ENCODE data around the gene EID3. TPM values are rescaled to one million over a fixed set of nuclear protein-coding genes. Genes with fewer than 3 reads are reported as not detected.

EID3 gene
- total RNA-seq, 1 donor, result 19.2 TPM

DNA sequence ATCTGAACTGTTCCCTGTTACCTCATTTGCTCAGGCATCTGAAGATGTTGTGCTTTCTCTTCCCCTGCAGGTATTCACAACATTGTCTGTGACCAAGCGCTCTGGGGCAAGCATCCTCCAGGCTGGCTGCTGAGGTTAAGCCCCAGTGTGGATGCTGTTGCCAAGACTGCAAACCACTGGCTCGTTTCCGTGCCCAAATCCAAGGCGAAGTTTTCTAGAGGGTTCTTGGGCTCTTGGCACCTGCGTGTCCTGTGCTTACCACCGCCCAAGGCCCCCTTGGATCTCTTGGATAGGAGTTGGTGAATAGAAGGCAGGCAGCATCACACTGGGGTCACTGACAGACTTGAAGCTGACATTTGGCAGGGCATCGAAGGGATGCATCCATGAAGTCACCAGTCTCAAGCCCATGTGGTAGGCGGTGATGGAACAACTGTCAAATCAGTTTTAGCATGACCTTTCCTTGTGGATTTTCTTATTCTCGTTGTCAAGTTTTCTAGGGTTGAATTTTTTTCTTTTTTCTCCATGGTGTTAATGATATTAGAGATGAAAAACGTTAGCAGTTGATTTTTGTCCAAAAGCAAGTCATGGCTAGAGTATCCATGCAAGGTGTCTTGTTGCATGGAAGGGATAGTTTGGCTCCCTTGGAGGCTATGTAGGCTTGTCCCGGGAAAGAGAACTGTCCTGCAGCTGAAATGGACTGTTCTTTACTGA is 44.9 kb downstream of the EID3 start:
- DNase-seq (ENCODE audit: insufficient read length, low spot score, missing footprints), result no peak
- Histone ChIP-seq H3K27me3 (ENCODE audit: insufficient read depth, low read length) (no peaks in the 10 kb centered on the region), H3K27ac (ENCODE audit: low read depth, low read length) (no peak overlapping the region), H3K79me2 (ENCODE audit: insufficient read depth, low read length) (peaks cover 25% of the 10 kb centered on the region), H4K20me1 (ENCODE audit: insufficient read depth, low read length) (peaks cover 61% of the 10 kb centered on the region), H3K4me1 (ENCODE audit: insufficient read depth, low read length) (peaks cover 10% of the 10 kb centered on the region), H3K9me3 (ENCODE audit: low read depth, low read length) (no peaks in the 10 kb centered on the region), H3K4me3 (ENCODE audit: insufficient read depth, low read length) (no peak overlapping the region), H3K4me2 (ENCODE audit: insufficient read depth, low read length) (no peak overlapping the region), H3K36me3 (ENCODE audit: insufficient read depth, low read length) (peaks cover 88% of the 10 kb centered on the region), H2AFZ (ENCODE audit: low read length) (no peak overlapping the region)
- TF ChIP-seq, protein P1, sequence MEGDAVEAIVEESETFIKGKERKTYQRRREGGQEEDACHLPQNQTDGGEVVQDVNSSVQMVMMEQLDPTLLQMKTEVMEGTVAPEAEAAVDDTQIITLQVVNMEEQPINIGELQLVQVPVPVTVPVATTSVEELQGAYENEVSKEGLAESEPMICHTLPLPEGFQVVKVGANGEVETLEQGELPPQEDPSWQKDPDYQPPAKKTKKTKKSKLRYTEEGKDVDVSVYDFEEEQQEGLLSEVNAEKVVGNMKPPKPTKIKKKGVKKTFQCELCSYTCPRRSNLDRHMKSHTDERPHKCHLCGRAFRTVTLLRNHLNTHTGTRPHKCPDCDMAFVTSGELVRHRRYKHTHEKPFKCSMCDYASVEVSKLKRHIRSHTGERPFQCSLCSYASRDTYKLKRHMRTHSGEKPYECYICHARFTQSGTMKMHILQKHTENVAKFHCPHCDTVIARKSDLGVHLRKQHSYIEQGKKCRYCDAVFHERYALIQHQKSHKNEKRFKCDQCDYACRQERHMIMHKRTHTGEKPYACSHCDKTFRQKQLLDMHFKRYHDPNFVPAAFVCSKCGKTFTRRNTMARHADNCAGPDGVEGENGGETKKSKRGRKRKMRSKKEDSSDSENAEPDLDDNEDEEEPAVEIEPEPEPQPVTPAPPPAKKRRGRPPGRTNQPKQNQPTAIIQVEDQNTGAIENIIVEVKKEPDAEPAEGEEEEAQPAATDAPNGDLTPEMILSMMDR (IDR thresholded peaks at IDR 0.05; ENCODE audit: extremely low read depth, low read depth, low read length), result no peak

- Histone ChIP-seq H2AFZ (ENCODE audit: low read length) (no peak overlapping the region), H3K4me2 (ENCODE audit: insufficient read depth, low read length) (no peak overlapping the region), H3K36me3 (ENCODE audit: insufficient read depth, low read length) (peaks cover 92% of the 10 kb centered on the region), H3K4me1 (ENCODE audit: insufficient read depth, low read length) (peaks cover 10% of the 10 kb centered on the region), H3K27ac (ENCODE audit: low read depth, low read length) (no peak overlapping the region), H3K9me3 (ENCODE audit: low read depth, low read length) (no peaks in the 10 kb centered on the region), H4K20me1 (ENCODE audit: insufficient read depth, low read length) (peaks cover 61% of the 10 kb centered on the region), H3K4me3 (ENCODE audit: insufficient read depth, low read length) (no peak overlapping the region), H3K79me2 (ENCODE audit: insufficient read depth, low read length) (peaks cover 25% of the 10 kb centered on the region), H3K27me3 (ENCODE audit: insufficient read depth, low read length) (no peaks in the 10 kb centered on the region)
- DNase-seq (ENCODE audit: insufficient read length, low spot score, missing footprints), result no peak
- TF ChIP-seq, protein P1 (IDR thresholded peaks at IDR 0.05; ENCODE audit: extremely low read depth, low read depth, low read length), result no peak
Measured at GRCh38 chr12:104348994-104349494, 45.5 kb downstream of the EID3 start.

DNA sequence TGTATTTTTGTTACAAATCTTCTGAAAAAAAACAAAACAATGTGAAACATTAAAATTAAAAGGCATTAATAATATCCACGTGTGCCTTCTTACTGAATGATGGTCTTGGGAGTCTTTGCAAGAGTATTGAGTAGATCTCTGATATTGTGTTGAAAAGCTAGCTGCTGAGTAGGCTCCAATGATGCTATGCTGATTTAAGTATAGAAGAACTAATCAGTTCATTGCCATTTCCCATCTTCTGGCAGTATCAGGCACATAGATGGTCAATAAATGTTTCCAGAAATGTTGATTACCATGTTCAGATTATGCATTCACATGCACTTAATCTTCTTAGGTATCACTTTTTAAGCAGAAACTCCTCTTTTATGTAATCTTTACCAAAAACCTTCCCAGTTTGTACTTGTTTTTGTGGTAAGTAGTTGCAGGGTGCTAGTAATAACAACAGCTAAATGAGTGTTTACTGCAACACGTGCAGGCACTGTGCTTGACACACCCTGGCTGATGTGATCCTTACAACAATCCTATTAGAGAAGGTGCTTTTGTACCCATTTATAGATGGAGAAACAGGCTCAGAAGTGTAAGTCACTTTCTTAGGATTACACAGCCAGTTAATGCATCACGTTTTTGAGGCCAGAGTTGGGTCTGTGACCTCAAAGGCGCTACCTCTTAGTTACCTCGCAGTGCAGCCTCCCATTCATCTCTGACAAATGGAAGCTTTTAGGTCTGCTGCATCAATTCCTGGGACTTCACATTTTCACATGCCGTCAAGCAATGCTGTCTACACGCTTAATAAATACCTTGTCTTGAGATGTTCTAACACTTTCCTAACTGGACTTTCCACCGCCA is 46.9 kb downstream of the EID3 start:
- Histone ChIP-seq H3K27ac (ENCODE audit: low read depth, low read length) (no peak overlapping the region), H3K4me3 (ENCODE audit: insufficient read depth, low read length) (no peak overlapping the region), H3K4me1 (ENCODE audit: insufficient read depth, low read length) (peaks cover under 1% of the 10 kb centered on the region), H3K79me2 (ENCODE audit: insufficient read depth, low read length) (peaks cover 15% of the 10 kb centered on the region), H4K20me1 (ENCODE audit: insufficient read depth, low read length) (peaks cover 49% of the 10 kb centered on the region), H3K4me2 (ENCODE audit: insufficient read depth, low read length) (no peak overlapping the region), H2AFZ (ENCODE audit: low read length) (no peak overlapping the region), H3K27me3 (ENCODE audit: insufficient read depth, low read length) (no peaks in the 10 kb centered on the region), H3K9me3 (ENCODE audit: low read depth, low read length) (no peaks in the 10 kb centered on the region), H3K36me3 (ENCODE audit: insufficient read depth, low read length) (peaks cover 92% of the 10 kb centered on the region)
- DNase-seq (ENCODE audit: insufficient read length, low spot score, missing footprints), result no peak
- TF ChIP-seq, protein P1 (IDR thresholded peaks at IDR 0.05; ENCODE audit: extremely low read depth, low read depth, low read length), result no peak
